GM21515 (cell line): ENCODE measurements around the gene PTP4A1.
"Not testable (repeated sequence)": the region's sequence is repeated elsewhere in the genome, so short reads cannot be mapped to it uniquely, and the experiment has no call there.

Experiments used
- ATAC-seq: cut with Tn5 transposase; IDR thresholded peaks from one replicate; pipeline ENCODE4 v1.9.1; 2021; ENCODE audit not compliant: unreplicated experiment

PTP4A1 gene

DNA sequence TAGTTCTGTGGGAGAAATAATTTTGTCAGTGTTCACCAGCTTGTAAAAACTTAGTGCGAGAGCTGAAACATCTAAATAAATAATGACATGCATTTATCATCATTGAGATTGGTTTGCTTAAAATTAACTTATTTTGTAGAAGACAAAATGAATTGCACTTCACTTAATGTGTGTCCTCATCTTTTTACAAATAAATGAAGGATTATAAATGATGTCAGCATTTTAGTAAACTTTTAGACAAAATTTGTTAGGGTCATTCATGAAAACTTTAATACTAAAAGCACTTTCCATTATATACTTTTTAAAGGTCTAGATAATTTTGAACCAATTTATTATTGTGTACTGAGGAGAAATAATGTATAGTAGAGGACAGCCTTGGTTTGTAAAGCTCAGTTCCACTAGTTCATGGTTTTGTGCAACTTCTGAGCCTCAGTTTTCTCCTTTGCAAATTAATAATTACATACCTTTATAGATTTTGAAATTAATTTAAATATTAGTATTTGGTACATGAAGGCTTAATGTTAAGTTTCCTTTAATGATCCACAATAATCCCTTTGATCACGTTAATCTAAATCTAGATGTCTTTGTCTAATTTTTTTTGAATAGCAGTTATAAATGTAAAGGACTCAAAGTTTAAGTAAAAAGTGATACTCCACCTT, 9.2 kb downstream of the PTP4A1 start:
- ATAC-seq: no peak

DNA sequence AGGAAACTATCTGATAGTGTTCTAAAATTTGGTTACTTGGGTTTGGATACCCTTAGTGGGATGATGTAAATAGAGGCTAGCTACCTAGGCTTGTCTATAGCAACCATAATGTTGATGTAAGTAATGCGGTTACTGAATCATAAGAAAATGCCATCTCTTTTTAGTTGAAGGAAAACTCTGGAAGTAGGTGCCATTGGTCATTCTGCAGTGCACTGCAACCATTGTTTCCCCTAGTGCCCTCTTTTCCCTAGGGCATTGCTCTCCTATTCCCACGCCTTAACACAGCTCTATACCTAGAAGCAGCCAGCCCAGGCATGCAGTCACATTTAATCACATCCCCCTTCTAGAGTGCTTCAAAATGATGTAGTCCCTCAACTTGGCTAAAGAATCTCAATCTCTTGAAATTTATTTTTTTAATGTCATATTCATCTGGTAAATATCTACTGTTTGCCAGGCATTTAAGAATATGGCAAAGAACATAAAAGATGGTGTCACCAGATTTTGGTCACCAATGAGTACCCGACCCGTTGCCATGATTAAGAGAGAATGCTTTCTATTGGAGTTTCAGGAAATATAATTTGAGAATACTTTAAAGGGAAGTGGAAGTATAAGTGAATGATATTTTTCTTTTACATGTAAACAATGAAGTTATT, 10.4 kb downstream of the PTP4A1 start:
- no peak for ATAC-seq

DNA sequence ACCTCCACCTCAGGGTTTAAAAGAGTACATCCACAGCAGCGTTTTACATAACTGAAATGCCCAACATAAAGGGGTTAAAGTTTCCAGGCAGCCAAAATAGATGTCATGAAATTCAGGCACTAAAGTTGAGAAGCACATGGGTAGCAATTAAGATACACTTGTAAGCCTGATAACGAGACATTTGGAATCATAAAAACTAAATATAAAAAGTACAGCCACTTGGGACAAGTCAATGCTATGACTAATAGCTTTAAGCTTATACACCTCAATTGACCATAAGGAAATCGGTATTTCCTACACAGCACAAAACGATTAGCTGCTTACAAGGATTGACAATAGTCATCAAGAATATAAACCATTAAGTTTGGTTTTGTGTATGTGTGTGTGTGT, 11.8 kb downstream of the PTP4A1 start:
- ATAC-seq: no peak

GRCh38 chr6:63584566-63584965, 12.3 kb downstream of the PTP4A1 start:
- ATAC-seq: no peak

DNA sequence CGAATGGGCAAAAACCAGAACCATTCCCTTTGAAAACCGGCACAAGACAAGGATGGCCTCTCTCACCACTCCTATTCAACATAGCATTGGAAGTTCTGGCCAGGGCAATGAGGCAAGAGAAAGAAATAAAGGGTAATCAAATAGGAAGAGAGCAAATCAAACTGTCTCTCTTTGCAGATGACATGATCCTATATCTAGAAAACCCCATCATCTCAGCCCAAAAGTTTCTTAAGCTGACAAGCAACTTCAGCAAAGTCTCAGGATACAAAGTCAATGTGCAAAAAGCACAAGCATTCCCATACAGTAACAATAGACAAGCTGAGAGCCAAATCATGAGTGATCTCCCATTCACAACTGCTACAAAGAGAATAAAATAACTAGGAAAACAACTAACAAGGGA, 13.4 kb downstream of the PTP4A1 start:
- not testable (repeated sequence) for ATAC-seq

GRCh38 chr6:63589952-63590411, 17.7 kb downstream of the PTP4A1 start:
- ATAC-seq: no peak

DNA sequence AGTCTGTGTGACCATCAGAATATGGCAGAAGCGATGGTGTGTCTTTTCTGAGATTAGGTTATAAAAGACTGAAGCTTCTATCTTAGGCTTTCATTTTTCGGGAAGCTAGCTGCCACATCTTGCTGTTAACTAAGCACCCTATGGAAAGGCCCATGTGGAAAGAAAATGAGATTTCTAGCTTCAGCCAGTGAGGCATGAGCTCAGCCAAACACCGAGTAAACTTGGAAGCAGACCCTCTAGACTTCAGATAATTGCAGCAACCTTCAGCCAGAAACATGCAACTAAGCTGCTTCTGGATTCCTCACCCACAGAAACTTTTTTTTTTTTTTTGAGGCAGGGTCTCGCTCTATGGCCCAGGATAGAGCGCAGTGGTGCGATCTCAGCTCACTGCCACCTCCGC, 20.6 kb downstream of the PTP4A1 start:
- no peak for ATAC-seq

DNA sequence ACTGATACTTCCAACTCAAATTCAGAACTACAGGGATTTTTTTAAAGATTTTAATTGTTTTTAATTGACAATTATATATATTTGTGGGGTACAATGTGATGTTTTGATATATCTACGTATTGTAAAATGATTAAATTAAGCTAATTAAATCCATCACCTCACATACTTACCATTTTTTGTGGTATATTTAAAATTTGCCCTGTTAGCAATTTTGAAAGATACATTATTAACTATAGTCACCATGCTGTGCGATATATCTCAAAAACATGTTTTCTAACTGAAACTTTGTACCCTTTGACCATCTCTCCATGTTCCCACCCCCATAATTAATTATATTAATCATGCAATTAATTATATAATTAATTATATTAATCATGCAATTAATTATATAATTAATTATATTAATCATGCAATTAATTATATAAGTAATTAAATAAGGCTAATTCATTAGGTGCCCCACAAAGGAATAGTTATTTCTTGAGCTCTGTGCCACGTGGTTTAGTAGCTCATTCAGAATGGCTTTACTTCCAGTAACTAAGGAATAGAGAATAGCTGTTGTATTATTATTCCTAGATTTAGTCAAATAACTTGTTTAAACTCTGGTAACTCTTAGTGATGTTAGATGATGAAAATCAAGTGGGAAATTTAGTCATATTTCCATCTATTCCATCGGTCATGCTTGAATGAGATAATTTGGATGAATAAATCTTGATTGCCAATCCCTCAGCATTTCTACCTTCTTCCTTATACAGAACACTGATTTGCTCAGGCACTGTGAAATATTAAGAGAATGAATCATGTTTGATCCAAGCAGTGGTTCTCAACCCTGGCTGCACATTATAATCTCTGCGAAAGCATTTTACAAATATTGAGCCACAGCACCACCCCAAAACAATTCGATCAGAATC, 25.1 kb downstream of the PTP4A1 start:
- ATAC-seq: no peak

DNA sequence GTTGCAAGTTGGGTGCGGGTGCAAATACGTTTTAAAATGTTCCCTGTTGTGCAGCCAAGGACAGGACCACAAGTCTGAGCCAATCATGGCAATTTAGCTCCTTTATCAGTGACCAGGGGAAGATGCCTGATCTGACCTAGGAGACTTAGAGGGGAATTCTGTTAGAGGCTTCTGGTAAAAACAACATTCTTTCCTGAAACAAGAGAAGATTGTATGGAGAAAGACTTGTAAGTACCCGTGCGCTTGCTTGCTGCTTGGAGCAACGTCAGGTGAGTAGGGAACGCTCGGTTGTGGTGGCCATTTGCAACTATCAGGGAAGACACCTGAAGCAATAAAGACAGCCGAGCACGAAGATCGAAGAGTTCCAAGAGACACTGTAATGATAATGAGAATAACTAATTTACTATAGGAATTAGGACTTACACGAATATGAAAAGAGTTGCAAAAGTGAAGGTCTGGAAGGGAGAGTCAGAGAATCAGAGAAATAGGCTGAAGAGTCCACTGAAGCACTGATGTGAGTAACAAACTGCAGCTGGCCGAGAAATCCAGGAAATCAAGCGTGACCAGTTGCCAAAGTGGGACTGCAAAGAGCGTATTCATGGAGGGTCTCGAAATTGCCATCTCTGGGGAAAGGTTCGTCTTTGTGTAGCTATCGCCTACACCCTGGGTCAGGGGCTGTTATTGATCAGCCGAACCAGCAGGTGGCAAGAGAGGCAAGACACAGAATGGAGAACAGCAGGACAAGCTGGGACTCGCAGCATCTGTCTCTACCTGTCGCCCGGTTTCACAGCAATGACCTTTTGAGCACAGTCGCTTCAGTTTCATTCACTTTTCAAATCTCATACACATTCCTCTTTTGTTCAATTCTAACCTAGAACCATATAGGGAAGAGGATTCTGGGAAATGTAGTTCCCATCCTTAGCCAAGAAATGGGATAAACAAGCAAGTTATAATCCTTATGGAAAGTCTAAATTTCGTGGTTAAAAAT, 26.1 kb downstream of the PTP4A1 start:
- ATAC-seq: peak; percentile 99

- ATAC-seq: no peak
Measured at GRCh38 chr6:63599243-63599642, 27.0 kb downstream of the PTP4A1 start.

DNA sequence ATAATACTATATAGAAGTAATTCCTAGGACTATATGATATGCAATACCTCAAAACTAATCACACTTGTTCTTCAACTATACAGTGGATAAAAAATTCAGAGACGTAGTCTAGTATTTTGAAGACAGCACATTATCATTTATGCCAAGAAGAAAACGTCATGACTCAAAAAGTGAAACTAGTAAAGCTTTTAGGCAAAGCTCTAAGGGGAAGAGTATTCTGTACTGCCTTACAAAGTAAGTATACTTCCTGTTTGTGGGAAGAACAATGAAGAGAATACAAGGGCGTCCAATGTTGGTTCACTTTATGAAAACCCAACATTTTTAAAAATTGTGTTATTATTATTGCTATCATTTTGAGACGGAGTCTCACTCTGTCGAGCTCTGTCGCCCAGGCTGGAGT, 27.9 kb downstream of the PTP4A1 start:
- ATAC-seq: no peak

GRCh38 chr6:63609231-63609630, 37.0 kb downstream of the PTP4A1 start:
- ATAC-seq: no peak

DNA sequence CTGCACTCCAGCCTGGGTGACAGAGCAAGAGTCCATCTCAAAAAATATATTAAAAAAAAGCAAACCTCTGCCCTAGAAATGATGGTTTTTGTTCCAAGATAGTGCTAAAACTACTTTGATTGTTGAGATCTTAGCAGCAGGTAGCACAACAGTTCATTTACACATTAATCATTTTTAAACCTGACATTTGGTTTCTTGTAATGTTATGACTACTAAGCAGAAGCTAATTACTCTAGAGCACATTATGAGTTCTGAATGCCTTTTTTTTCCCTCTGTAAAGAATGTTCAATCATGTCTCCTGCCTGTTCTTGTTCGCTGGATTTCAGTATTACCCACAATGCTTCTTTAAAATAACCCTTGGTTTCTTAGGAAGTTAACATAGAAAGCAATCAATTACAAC, 38.7 kb downstream of the PTP4A1 start:
- ATAC-seq: no peak

DNA sequence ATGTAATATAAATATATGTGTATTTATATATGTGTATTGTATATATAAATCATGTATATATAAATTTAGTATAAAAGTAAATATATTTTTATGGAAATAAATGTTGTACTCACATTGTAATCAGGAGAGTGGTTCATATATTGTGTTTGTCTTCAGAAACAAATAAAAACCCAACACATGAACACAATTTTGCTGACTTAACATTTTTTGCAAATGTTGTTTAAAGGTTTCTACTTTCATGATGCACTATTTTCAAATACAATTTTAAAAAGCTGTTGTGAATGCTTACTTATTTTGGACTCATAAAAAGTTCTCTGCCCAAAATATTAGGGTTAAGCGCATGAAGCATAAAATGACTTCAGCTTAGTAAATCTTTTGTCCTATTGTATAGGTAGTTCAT, 39.3 kb downstream of the PTP4A1 start:
- ATAC-seq: no peak

DNA sequence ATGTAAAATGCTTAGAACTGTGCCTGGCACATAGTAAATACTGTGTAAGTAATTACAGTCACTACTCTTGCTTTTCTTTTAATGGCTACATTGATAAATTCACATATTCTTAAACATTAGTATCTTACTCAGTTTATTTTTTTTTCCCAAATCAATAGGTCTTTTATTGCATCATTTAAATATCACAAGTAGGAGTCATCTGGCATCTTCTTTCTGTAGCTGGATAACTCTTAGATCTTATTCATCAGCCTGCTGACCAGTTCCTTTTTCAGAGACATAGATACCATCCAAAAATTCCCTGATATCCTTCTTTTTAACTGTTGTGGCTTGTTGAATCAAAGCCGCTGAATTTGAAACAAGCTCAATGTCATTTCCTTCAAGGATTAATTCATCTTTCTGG, 43.3 kb downstream of the PTP4A1 start:
- no peak for ATAC-seq
